ENCODE measurements around the gene DMTF1.
"Not testable (repeated sequence)": the region's sequence is repeated elsewhere in the genome, so short reads cannot be mapped to it uniquely, and the experiment has no call there.

Gene DMTF1

GRCh38 chr7:87152112-87152896 is at the start of gene DMTF1:
Gene DMTF1 (plus strand): TSS chr7:87152453. CDS start chr7:87164942, 12,489 bp downstream.
- DNase-seq (ENCODE audit: low read depth, low spot score), result peak; percentile 71

- DNase-seq (ENCODE audit: low read depth, low spot score), result no peak
Observed at GRCh38 chr7:87105401-87105800, 46.9 kb upstream of the DMTF1 start.

GRCh38 chr7:87106974-87107612 is 45.2 kb upstream of the DMTF1 start:
- DNase-seq (ENCODE audit: low read depth, low spot score), result no peak

- DNase-seq (ENCODE audit: low read depth, low spot score), result no peak
Observed at GRCh38 chr7:87107949-87108776, 44.1 kb upstream of the DMTF1 start.

- DNase-seq (ENCODE audit: low read depth, low spot score), result no peak
Observed at GRCh38 chr7:87110778-87111177, 41.5 kb upstream of the DMTF1 start.

GRCh38 chr7:87111877-87112276 is 40.4 kb upstream of the DMTF1 start:
- DNase-seq (ENCODE audit: low read depth, low spot score), result no peak

GRCh38 chr7:87113077-87113476 is 39.2 kb upstream of the DMTF1 start:
- no peak for DNase-seq (ENCODE audit: low read depth, low spot score)

- not testable (repeated sequence) for DNase-seq (ENCODE audit: low read depth, low spot score)
Observed at GRCh38 chr7:87113904-87114303, 38.3 kb upstream of the DMTF1 start.

GRCh38 chr7:87115772-87116171 is 36.5 kb upstream of the DMTF1 start:
- not testable (repeated sequence) for DNase-seq (ENCODE audit: low read depth, low spot score)

- DNase-seq (ENCODE audit: low read depth, low spot score), result no peak
Observed at GRCh38 chr7:87116315-87116714, 35.9 kb upstream of the DMTF1 start.

GRCh38 chr7:87119581-87119980 is 32.7 kb upstream of the DMTF1 start:
- no peak for DNase-seq (ENCODE audit: low read depth, low spot score)

- no peak for DNase-seq (ENCODE audit: low read depth, low spot score)
Observed at GRCh38 chr7:87123105-87123504, 29.1 kb upstream of the DMTF1 start.

- no peak for DNase-seq (ENCODE audit: low read depth, low spot score)
Observed at GRCh38 chr7:87127019-87127418, 25.2 kb upstream of the DMTF1 start.

GRCh38 chr7:87128861-87129267 is 23.4 kb upstream of the DMTF1 start:
- no peak for DNase-seq (ENCODE audit: low read depth, low spot score)

- DNase-seq (ENCODE audit: low read depth, low spot score), result no peak
Observed at GRCh38 chr7:87129332-87129731, 22.9 kb upstream of the DMTF1 start.

- DNase-seq (ENCODE audit: low read depth, low spot score), result no peak
Observed at GRCh38 chr7:87129848-87130247, 22.4 kb upstream of the DMTF1 start.

- DNase-seq (ENCODE audit: low read depth, low spot score), result no peak
Observed at GRCh38 chr7:87131771-87132170, 20.5 kb upstream of the DMTF1 start.

- no peak for DNase-seq (ENCODE audit: low read depth, low spot score)
Observed at GRCh38 chr7:87137271-87137670, 15.0 kb upstream of the DMTF1 start.

- no peak for DNase-seq (ENCODE audit: low read depth, low spot score)
Observed at GRCh38 chr7:87139514-87139913, 12.7 kb upstream of the DMTF1 start.

GRCh38 chr7:87140271-87140748 is 11.9 kb upstream of the DMTF1 start:
- DNase-seq (ENCODE audit: low read depth, low spot score), result no peak

GRCh38 chr7:87144173-87144657 is 8.0 kb upstream of the DMTF1 start:
- no peak for DNase-seq (ENCODE audit: low read depth, low spot score)

Measured in iPS DF 19.7 (cell line).